GM21737 (cell line): ENCODE results near the gene RAET1E.
"Not testable (repeated sequence)": the region's sequence is repeated elsewhere in the genome, so short reads cannot be mapped to it uniquely, and the experiment has no call there.

Experiments used
- ATAC-seq: cut with Tn5 transposase; IDR thresholded peaks from one replicate; pipeline ENCODE4 v1.9.1; 2021; ENCODE audit warnings: mild to moderate bottlenecking, moderate library complexity; ENCODE audit not compliant: unreplicated experiment

The RAET1E gene

DNA sequence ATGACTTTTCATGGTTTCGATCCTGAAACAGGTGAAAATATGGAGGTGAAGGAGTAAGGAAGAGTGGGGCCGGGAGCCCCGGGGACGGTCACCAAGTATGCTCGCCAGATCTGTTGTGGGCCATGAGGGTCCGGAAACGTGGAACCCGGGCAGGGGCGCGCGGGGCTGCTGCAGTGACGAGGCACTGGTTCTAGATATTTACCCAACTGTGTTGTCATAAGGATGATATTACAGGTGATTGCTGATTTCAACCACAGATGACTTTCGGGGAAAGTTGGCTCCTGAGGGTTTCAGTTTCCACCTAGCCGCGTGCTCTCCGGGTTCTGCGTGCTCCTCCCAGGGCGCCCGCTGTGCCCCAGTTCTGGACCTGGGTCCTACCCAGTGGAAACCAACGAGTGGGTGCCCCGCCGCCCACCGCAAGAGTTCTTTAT is 12.8 kb upstream of the RAET1E start:
- no peak for ATAC-seq

- no peak for ATAC-seq
Observed at GRCh38 chr6:149909701-149910470, 12.0 kb upstream of the RAET1E start.

DNA sequence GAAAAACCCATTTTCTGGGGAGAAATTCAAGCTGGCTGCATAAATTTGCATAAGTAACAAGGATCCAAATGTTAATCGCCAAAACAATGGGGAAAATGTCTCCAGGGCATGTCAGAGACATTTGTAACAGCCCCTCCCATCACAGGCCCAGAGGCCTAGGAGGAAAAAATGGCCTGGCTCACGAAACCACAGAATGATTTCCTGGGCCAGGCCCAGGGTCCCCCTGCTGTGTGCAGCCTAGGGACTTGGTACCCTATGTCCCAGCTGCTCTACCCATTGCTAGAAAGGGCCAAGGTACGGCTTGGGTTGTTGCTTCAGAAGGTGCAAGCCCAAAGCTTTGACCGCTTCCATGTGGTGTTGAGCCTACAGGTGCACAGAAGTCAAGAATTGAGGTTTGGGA is 10.6 kb upstream of the RAET1E start:
- ATAC-seq: not testable (repeated sequence)

DNA sequence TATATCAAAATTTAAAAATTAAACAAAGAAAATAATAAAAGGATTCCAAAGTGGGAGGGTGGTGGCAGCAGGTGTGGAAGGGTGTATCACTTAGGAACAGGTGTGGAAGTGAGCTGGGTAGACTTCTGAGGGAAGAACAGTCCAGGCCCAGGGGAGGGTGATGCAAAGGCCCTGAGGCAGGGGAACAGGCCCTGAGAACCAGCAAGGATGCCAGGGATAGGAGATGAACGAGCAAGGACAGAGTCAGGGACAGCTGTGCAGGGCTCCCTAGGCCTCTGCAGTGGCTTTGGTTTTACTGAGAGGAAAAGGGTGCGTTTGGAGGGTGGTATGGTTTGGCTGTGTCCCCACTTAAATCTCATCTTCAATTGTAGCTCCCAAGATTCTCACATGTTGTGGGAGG is 9.4 kb upstream of the RAET1E start:
- no peak for ATAC-seq

DNA sequence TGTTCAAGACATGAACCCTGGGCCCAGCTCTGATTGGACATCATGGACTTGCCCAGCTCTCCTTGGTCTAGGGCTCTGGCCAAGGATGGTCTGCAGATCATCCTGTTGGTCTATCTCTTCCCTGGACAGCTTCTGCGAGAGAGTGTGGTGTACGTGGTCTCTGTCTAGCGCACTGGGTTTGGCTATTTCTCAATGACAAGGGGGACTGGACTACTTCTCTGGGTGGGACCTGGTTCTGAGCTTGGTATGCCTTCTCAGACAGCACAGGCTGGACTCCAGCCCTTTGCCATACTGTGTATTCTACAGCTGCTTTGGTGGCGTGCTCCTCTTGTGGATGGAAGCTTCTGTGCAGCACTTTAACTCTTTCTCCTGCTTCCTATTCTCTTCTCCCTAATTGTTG is 8.5 kb upstream of the RAET1E start:
- ATAC-seq: no peak

DNA sequence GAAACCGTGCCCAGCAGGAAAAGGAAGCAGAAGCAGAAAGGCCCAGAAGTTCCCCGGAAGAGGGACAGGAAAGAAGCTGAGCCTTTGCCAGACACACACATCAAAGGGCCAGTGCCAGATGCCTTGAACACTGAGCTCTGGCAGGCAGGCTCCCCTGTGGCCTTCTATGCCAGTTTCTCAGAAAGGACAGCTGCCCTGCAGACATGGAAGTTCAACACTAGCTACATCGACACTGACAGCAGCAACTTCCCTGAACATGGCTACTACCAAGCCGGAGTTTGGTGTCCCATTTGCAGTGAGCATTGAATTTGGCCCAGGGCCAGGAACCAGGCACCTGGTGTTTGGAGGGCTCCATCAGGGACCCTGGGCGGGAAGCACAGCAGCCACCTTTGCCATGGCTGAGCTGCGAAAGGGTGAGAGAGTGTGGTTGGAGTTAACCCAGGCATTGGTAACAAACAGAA is 8.0 kb upstream of the RAET1E start:
- ATAC-seq: no peak

GRCh38 chr6:149905371-149905910 is 7.5 kb upstream of the RAET1E start:
- ATAC-seq: no peak

DNA sequence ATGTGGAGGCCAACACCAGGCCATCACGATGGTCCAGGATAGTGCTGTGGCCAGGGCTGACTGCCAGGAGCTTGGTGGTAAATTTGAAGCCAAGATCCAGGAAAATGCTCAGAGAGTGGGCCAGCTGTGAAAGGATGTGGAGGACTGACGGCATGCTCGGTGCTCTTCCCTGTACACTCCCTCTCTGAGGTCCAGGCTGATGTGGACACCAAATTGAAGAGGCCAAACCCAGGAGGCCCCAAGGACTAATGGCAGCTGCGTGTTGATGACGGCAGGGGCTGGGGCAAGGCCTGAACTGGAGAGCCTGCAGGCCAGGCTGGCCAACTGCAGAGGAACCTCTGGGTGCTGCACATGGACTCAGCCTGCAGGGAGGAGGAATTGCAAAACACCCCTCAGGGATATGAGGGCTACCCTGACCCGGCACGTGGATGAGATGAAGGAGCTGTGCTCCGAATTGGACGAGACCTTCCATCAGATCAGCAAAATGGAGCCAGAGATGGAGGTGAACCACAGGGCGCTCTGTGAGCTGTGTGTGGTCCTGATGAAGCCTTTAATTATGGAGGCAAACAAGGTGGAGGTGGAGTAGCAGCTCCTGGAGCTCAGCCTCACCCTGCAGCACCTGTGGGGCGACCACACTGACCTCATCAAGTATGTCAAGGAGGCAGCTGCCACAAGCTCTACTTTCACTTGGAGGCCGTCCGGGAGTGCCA is 6.9 kb upstream of the RAET1E start:
- ATAC-seq: no peak

- no peak for ATAC-seq
Observed at GRCh38 chr6:149903938-149904611, 6.2 kb upstream of the RAET1E start.

GRCh38 chr6:149901444-149902140 is 3.7 kb upstream of the RAET1E start:
- ATAC-seq: no peak

DNA sequence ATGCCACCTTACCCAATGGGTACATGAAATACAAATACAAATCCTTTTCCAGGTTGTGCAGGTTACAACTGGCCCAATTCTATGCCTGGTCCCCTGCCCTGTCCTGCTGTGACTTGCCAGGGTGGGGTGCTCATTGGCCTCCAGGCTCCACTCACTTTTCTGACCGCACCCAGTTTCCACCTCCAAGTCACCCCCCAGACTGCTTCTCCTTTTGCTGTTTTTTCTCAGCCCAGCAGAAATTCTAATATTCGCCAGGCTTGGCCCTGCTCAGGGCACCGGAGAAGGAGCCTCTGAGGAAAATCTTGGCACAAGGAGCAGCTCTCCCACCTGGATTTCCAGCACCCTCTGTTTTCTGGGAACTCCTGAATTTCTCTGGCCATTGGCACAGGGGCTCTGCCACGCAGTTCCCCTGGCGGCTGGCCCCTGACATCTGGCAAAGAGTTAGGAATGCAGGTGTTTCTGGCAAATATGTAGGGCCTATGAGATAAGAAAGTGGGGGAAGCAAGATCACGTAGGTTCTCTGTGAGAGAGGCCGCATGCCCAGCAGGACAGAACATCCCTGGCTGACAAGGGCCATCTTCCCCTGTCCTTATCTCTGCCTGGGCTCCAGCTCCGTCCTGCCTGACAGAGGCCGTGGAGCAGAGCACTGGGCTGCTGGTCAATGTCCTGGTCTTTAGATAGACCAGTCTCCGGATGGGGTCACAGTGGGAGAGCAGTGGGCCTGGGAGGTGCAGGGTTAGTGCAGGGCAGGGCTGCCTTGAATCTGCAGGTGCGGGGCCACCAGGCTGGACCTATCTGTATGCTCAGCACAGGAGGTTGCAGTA is 2.9 kb upstream of the RAET1E start:
- no peak for ATAC-seq

- ATAC-seq: no peak
Observed at GRCh38 chr6:149899926-149900619, 2.2 kb upstream of the RAET1E start.

DNA sequence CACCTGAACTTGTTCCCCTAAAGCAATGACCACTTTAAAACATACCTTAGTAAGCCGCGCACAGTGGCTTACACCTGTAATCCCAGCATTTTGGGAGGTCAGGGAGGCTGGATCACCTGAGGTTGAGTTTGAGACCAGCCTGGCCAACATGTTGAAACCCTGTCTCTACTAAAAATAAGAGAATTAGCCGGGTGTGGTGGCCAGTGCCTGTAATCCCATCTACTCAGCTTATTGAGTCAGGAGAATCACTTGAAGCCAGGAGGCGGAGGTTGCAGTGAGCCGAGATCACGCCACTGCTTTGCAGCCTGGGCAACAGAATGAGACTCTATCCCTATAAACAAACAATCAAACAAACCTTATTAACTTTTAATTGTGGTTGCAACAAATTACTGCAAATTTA is 1.6 kb upstream of the RAET1E start:
- no peak for ATAC-seq

- no peak for ATAC-seq
Observed at GRCh38 chr6:149898966-149899365, 1.1 kb upstream of the RAET1E start.

- no peak for ATAC-seq
Observed at GRCh38 chr6:149897015-149897697, 757 bp downstream of the RAET1E start.

- ATAC-seq: no peak
Observed at GRCh38 chr6:149896491-149896890, 1.4 kb downstream of the RAET1E start.

- no peak for ATAC-seq
Observed at GRCh38 chr6:149895833-149896271, 2.1 kb downstream of the RAET1E start.

DNA sequence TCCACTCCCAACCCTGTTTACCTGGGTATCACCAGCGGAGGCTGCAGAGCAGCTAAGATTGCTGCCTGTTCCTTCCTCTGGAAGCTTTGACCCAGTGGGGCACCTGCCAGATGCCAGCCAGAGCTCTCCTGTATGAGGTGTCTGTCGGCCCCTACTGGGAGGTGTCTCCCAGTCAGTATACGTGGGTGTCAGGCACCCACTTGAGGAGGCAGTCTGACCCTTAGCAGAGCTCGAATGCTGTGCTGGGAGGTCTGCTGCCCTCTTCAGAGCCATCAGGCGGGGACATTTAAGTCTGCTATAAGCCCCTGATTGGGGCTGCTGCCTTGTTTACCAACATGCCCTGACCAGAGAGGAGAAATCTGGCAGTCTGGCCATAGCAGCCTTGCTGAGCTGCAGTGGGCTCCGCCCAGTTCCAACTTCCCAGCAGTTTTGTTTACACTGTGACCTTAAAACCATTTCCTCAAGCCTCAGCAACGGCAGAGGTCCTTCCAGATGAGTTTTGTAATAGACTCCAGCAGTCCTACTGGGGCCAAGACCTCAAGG is 2.8 kb downstream of the RAET1E start:
- no peak for ATAC-seq
